Kidney epithelial cell (primary cell): ENCODE results near the gene IGSF21. TPM values are rescaled to one million over a fixed set of nuclear protein-coding genes. Genes with fewer than 3 reads are reported as not detected.

Experiments
- DNase-seq: peaks from one replicate; pipeline ENCODE4 v3.0.0-alpha.2; 2010; ENCODE audit warnings: low read depth
- H3K27me3 ChIP-seq: 2 replicates; pipeline ENCODE4 v1.6.0; 2011; ENCODE audit warnings: low read length; ENCODE audit not compliant: control insufficient read depth, insufficient read depth
- H3K36me3 ChIP-seq: 2 replicates; pipeline ENCODE4 v1.5.1; 2011; ENCODE audit warnings: low read length; ENCODE audit not compliant: control insufficient read depth, insufficient read depth
- H3K4me3 ChIP-seq: 2 replicates; pipeline ENCODE4 v1.5.1; 2011; ENCODE audit warnings: low read depth, mild to moderate bottlenecking, control low read depth, low read length
- total RNA-seq: library from RNA; depleted of rRNA; stranded (reverse); fragments of >200 nt; gene quantifications from 2 replicates; pipeline ENCODE4 v1.2.3, GENCODE V29; 2015
- TF ChIP-seq, protein P1 (sequence below): IDR thresholded peaks from 2 replicates; pipeline ENCODE4 v1.5.1; 2011; ENCODE audit warnings: mild to moderate bottlenecking, moderate library complexity, low read length, control low read depth, inconsistent platforms; ENCODE audit not compliant: insufficient read depth, poor library complexity, severe bottlenecking

Gene IGSF21
- total RNA-seq, 1 donor from 2014 or later, result not detected

- H3K4me3 ChIP-seq, result no peak overlapping the region
- TF ChIP-seq, protein P1, sequence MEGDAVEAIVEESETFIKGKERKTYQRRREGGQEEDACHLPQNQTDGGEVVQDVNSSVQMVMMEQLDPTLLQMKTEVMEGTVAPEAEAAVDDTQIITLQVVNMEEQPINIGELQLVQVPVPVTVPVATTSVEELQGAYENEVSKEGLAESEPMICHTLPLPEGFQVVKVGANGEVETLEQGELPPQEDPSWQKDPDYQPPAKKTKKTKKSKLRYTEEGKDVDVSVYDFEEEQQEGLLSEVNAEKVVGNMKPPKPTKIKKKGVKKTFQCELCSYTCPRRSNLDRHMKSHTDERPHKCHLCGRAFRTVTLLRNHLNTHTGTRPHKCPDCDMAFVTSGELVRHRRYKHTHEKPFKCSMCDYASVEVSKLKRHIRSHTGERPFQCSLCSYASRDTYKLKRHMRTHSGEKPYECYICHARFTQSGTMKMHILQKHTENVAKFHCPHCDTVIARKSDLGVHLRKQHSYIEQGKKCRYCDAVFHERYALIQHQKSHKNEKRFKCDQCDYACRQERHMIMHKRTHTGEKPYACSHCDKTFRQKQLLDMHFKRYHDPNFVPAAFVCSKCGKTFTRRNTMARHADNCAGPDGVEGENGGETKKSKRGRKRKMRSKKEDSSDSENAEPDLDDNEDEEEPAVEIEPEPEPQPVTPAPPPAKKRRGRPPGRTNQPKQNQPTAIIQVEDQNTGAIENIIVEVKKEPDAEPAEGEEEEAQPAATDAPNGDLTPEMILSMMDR, result no peak
- H3K27me3 ChIP-seq, result peaks cover 14% of the 10 kb centered on the region
- no peaks in the 10 kb centered on the region for H3K36me3 ChIP-seq
- no peak for DNase-seq
Observed at GRCh38 chr1:18079941-18080735, 27.5 kb upstream of the IGSF21 start.

GRCh38 chr1:18085387-18086074 is 22.1 kb upstream of the IGSF21 start:
- no peak overlapping the region for H3K4me3 ChIP-seq
- no peak for DNase-seq
- H3K36me3 ChIP-seq, result no peaks in the 10 kb centered on the region
- peaks cover 3% of the 10 kb centered on the region for H3K27me3 ChIP-seq
- TF ChIP-seq, protein P1, result no peak

DNA sequence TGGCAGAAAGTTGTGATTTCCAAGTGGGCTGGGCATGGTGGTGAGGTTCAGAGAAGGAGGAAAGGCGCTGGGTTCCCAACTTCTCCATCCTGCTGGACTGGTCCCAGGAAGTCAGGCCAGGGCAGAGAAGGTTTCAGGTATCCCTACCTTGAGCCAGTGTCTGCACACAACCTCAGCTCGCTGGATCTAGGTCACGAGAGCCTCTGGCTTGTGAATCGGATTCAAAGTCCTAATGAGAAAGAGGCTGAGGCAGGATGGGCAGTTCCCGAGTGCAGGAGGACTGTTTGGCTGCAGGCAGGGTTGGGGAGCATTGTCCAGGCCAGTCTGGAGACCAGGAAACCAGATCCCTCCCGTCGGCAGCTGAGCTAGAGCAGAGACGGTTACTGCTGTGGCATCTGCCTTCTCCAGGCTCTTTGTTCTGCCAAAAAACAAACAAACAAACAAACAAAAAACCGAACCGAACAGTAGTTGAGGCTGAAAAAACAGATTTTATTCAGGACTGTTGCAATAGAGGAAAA is 19.5 kb upstream of the IGSF21 start:
- no peak overlapping the region for H3K4me3 ChIP-seq
- TF ChIP-seq, protein P1, result no peak
- no peaks in the 10 kb centered on the region for H3K36me3 ChIP-seq
- H3K27me3 ChIP-seq, result no peaks in the 10 kb centered on the region
- DNase-seq, result no peak

DNA sequence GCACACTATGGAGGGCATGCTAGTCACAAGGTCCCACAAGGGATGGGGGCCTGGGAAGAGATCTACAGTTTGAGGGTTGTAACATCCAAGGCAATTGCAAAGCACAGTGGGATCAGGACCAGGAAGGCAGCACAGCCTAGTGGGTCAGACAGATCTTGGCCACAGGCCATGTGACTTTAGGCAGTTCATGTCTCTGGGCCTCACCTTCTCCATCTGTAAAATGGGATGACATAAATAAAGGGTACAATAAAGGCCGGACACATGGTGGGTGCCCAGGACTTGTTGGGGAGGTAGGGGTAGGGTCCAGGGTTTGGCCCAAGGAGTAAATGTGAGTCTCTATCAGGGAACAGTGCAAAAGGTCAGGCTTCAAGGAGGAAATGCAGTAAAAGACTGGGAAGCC is 18.1 kb upstream of the IGSF21 start:
- no peak for DNase-seq
- Histone ChIP-seq H3K36me3 (no peaks in the 10 kb centered on the region), H3K27me3 (no peaks in the 10 kb centered on the region), H3K4me3 (no peak overlapping the region)
- TF ChIP-seq, protein P1, result no peak

DNA sequence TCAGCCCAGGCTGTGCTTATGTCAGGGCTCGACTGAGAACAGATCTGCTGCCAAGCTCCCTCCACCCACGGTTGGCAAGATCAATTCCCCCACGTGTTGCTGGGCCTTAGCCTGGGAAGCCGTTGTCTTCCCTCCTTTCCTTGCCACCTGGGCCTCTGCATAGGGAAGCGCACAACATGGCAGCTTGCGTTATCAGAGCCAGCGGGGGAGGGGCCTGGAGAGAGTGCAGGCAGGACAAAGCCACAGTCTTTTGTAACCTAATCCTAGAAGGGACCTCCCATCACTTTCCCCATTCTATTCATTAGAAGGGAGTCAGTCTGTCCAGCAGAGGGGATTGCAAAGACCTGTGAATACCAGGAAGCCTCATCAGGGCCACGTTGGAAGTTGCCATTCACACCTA is 17.0 kb upstream of the IGSF21 start:
- Histone ChIP-seq H3K4me3 (no peak overlapping the region), H3K36me3 (no peaks in the 10 kb centered on the region), H3K27me3 (no peaks in the 10 kb centered on the region)
- TF ChIP-seq, protein P1, result no peak
- DNase-seq, result no peak
